HCT116 (cell line): ENCODE measurements around the gene HYI.

ENCODE experiments used
- ATF3 ChIP-seq: IDR thresholded peaks from 2 replicates; pipeline ENCODE4 v1.6.1; 2012
- JUND ChIP-seq: IDR thresholded peaks from 2 replicates; pipeline ENCODE4 v1.6.1; 2012
- POLR2A ChIP-seq: IDR thresholded peaks from 2 replicates; pipeline ENCODE4 v1.7.0; 2011; ENCODE audit warnings: borderline replicate concordance; ENCODE audit not compliant: insufficient read depth, insufficient read length; ENCODE audit errors: extremely low read depth
- POLR2AphosphoS5 ChIP-seq: IDR thresholded peaks from 2 replicates; pipeline ENCODE4 v1.6.1; 2011; ENCODE audit warnings: mild to moderate bottlenecking, low read depth, low read length, moderate library complexity
- TF ChIP-seq, protein P1 (sequence below), 3 experiments: fragments of 200-600 bp in 1 of 3; sonication (generic) in 1 of 3; IDR thresholded peaks in 2 of 3; conservative IDR thresholded peaks in 1 of 3; 2 replicates each; pipeline ENCODE4 v1.5.1; 2012 to 2017; ENCODE audit warnings: low read depth in 2 of 3, low read length in 2 of 3, antibody characterized with exemption in 1 of 3, borderline replicate concordance in 1 of 3, control low read depth in 1 of 3, mild to moderate bottlenecking in 1 of 3, mixed read lengths in 1 of 3, mixed run types in 1 of 3, moderate library complexity in 1 of 3; ENCODE audit not compliant: insufficient read depth in 1 of 3
- TF ChIP-seq, protein P2 (sequence below): IDR thresholded peaks from 2 replicates; pipeline ENCODE4 v1.6.1; 2012

GRCh38 chr1:43463479-43463878 lies 9.7 kb upstream of the HYI start:
- no peak for TF ChIP-seq ATF3
- TF ChIP-seq POLR2AphosphoS5: no peak
- TF ChIP-seq, protein P1, sequence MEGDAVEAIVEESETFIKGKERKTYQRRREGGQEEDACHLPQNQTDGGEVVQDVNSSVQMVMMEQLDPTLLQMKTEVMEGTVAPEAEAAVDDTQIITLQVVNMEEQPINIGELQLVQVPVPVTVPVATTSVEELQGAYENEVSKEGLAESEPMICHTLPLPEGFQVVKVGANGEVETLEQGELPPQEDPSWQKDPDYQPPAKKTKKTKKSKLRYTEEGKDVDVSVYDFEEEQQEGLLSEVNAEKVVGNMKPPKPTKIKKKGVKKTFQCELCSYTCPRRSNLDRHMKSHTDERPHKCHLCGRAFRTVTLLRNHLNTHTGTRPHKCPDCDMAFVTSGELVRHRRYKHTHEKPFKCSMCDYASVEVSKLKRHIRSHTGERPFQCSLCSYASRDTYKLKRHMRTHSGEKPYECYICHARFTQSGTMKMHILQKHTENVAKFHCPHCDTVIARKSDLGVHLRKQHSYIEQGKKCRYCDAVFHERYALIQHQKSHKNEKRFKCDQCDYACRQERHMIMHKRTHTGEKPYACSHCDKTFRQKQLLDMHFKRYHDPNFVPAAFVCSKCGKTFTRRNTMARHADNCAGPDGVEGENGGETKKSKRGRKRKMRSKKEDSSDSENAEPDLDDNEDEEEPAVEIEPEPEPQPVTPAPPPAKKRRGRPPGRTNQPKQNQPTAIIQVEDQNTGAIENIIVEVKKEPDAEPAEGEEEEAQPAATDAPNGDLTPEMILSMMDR (IDR thresholded peaks at IDR 0.05 in 2 of 3, conservative IDR thresholded peaks at IDR 0.05 in 1 of 3; ENCODE audit: borderline replicate concordance in 1 of 3, insufficient read depth in 1 of 3, low read depth in 2 of 3, low read length in 2 of 3): no peak
- TF ChIP-seq, protein P2, sequence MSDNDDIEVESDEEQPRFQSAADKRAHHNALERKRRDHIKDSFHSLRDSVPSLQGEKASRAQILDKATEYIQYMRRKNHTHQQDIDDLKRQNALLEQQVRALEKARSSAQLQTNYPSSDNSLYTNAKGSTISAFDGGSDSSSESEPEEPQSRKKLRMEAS: no peak
- no peak for TF ChIP-seq JUND
- TF ChIP-seq POLR2A: no peak
